IMR-90 (cell line): ENCODE measurements around the gene CAST. TPM values are rescaled to one million over a fixed set of nuclear protein-coding genes. Genes with fewer than 3 reads are reported as not detected.

Experiments
- ATAC-seq: fragments of 200-7000 bp; cut with Tn5 transposase; 2 replicates; pipeline ENCODE4 v1.9.1; 2020; ENCODE audit warnings: low read depth, mild to moderate bottlenecking, moderate library complexity
- BruUV-seq: library from RNA; stranded (reverse); fragments of 400-500 nt; replicated peaks from 2 replicates; lab custom pipeline; 2021; lab: Mats Ljungman, UMichigan
- CTCF ChIA-PET: fragments of 300-600 bp; formaldehyde crosslinking; extraction: SDS; loops from one replicate; lab custom pipeline; 2021; ENCODE audit warnings: antibody characterized with exemption; lab: Yijun Ruan, JAX
- POLR2A ChIA-PET: fragments of 300-600 bp; sonication (Branson Sonifier 250); formaldehyde crosslinking; loops from one replicate; lab custom pipeline; 2022; ENCODE audit warnings: antibody characterized with exemption; ENCODE audit not compliant: unreplicated experiment; lab: Charles Lee
- DNase-seq: peaks from one replicate; pipeline ENCODE4 v3.0.0; 2013
- H2AFZ ChIP-seq: replicated peaks from 2 replicates; pipeline ENCODE3; 2013; ENCODE audit warnings: low read length, mild to moderate bottlenecking; ENCODE audit not compliant: poor library complexity
- H2AK5ac ChIP-seq: 2 replicates; pipeline ENCODE4 v1.6.1; 2013; ENCODE audit warnings: low read depth, low read length, inconsistent platforms
- H2AK9ac ChIP-seq: replicated peaks from 2 replicates; pipeline ENCODE3; 2013; ENCODE audit warnings: mild to moderate bottlenecking, low read depth, low read length, moderate library complexity; ENCODE audit not compliant: poor library complexity
- H2BK120ac ChIP-seq: 2 replicates; pipeline ENCODE4 v1.6.1; 2013; ENCODE audit warnings: low read depth, low read length, inconsistent platforms
- H2BK15ac ChIP-seq: 3 replicates; pipeline ENCODE4 v1.6.1; 2013; ENCODE audit warnings: low read depth, low read length, inconsistent platforms
- H2BK20ac ChIP-seq: 2 replicates; pipeline ENCODE4 v1.6.1; 2013; ENCODE audit warnings: low read depth, mild to moderate bottlenecking, inconsistent platforms, low read length, moderate library complexity
- H2BK5ac ChIP-seq: 2 replicates; pipeline ENCODE4 v1.6.1; 2013; ENCODE audit warnings: mild to moderate bottlenecking, low read depth, low read length, inconsistent platforms; ENCODE audit not compliant: poor library complexity, severe bottlenecking
- H3K14ac ChIP-seq: replicated peaks from 2 replicates; pipeline ENCODE4 v1.6.1; 2013; ENCODE audit warnings: low read depth, low read length, inconsistent platforms
- H3K18ac ChIP-seq: 2 replicates; pipeline ENCODE4 v1.6.1; 2013; ENCODE audit warnings: low read depth, low read length, control low read depth
- H3K23ac ChIP-seq: 2 replicates; pipeline ENCODE4 v1.6.1; 2013; ENCODE audit warnings: low read depth, low read length, inconsistent platforms
- H3K27ac ChIP-seq: 2 replicates; pipeline ENCODE4 v1.5.1; 2013; ENCODE audit warnings: mild to moderate bottlenecking, control low read depth, low read length; ENCODE audit not compliant: insufficient read depth
- H3K27me3 ChIP-seq: 2 replicates; pipeline ENCODE4 v1.6.1; 2013; ENCODE audit warnings: low read length; ENCODE audit not compliant: control insufficient read depth, insufficient read depth
- H3K36me3 ChIP-seq: 2 replicates; pipeline ENCODE4 v1.6.1; 2013; ENCODE audit warnings: low read length, mixed read lengths; ENCODE audit not compliant: control insufficient read depth, insufficient read depth
- H3K4ac ChIP-seq: 2 replicates; pipeline ENCODE4 v1.6.1; 2013; ENCODE audit warnings: low read depth, low read length, inconsistent platforms
- H3K4me1 ChIP-seq: 2 replicates; pipeline ENCODE4 v1.6.1; 2013; ENCODE audit warnings: low read length, mixed read lengths; ENCODE audit not compliant: control insufficient read depth, insufficient read depth
- H3K4me2 ChIP-seq: 2 replicates; pipeline ENCODE4 v1.6.1; 2013; ENCODE audit warnings: low read depth, mild to moderate bottlenecking, control low read depth, low read length, moderate library complexity
- H3K4me3 ChIP-seq: 2 replicates; pipeline ENCODE4 v1.5.1; 2013; ENCODE audit warnings: low read depth, mild to moderate bottlenecking, control low read depth, low read length, moderate library complexity; ENCODE audit not compliant: insufficient read depth
- H3K56ac ChIP-seq: 2 replicates; pipeline ENCODE4 v1.6.1; 2013; ENCODE audit warnings: low read length, inconsistent platforms; ENCODE audit not compliant: insufficient read depth; ENCODE audit errors: extremely low read depth
- H3K79me1 ChIP-seq, 2 experiments: 2 replicates each; pipeline ENCODE4 v1.6.1; 2013; ENCODE audit warnings: low read length in 2 of 2, inconsistent platforms in 1 of 2, low read depth in 1 of 2
- H3K9ac ChIP-seq: 2 replicates; pipeline ENCODE4 v1.6.1; 2013; ENCODE audit warnings: low read depth, low read length, control low read depth
- H3K9me1 ChIP-seq: 2 replicates; pipeline ENCODE4 v1.6.1; 2013; ENCODE audit warnings: low read length, inconsistent platforms; ENCODE audit not compliant: insufficient read depth
- H3K9me3 ChIP-seq: 2 replicates; pipeline ENCODE4 v1.6.1; 2013; ENCODE audit warnings: low read length; ENCODE audit not compliant: control insufficient read depth, insufficient read depth
- H4K20me1 ChIP-seq: 2 replicates; pipeline ENCODE4 v1.6.1; 2013; ENCODE audit warnings: low read length, inconsistent platforms; ENCODE audit not compliant: insufficient read depth
- H4K5ac ChIP-seq: 2 replicates; pipeline ENCODE4 v1.6.1; 2013; ENCODE audit warnings: mild to moderate bottlenecking, low read depth, low read length, control low read depth
- H4K8ac ChIP-seq, 2 experiments: 2 replicates each; pipeline ENCODE4 v1.6.1; 2013; ENCODE audit warnings: low read depth in 2 of 2, low read length in 2 of 2, control low read depth in 1 of 2, inconsistent platforms in 1 of 2
- H4K91ac ChIP-seq: 2 replicates; pipeline ENCODE4 v1.6.1; 2013; ENCODE audit warnings: low read depth, low read length, inconsistent platforms; ENCODE audit not compliant: insufficient read depth
- BHLHE40 ChIP-seq: fragments of 150-350 bp; IDR thresholded peaks from 2 replicates; pipeline ENCODE4 v1.6.1; 2016; ENCODE audit warnings: mild to moderate bottlenecking, low read depth, low read length
- FOS ChIP-seq: fragments of 150-350 bp; IDR thresholded peaks from 2 replicates; pipeline ENCODE4 v1.6.1; 2016; ENCODE audit warnings: low read depth, low read length
- MAFK ChIP-seq: IDR thresholded peaks from 2 replicates; pipeline ENCODE4 v1.6.1; 2012; ENCODE audit warnings: low read depth, low read length, improper control_type of control experiment
- MAZ ChIP-seq: IDR thresholded peaks from 2 replicates; pipeline ENCODE4 v1.6.1; 2012; ENCODE audit warnings: low read depth, mild to moderate bottlenecking, low read length, improper control_type of control experiment, moderate library complexity, borderline replicate concordance
- POLR2A ChIP-seq: IDR thresholded peaks from 2 replicates; pipeline ENCODE4 v1.6.1; 2012; ENCODE audit warnings: mild to moderate bottlenecking, low read depth, low read length
- RAD21 ChIP-seq: IDR thresholded peaks from 2 replicates; pipeline ENCODE4 v1.6.1; 2012; ENCODE audit warnings: low read length, improper control_type of control experiment
- RCOR1 ChIP-seq: IDR thresholded peaks from 2 replicates; pipeline ENCODE4 v1.6.1; 2012; ENCODE audit warnings: mild to moderate bottlenecking, low read length, improper control_type of control experiment; ENCODE audit not compliant: insufficient replicate concordance
- SMC3 ChIP-seq: fragments of 150-350 bp; IDR thresholded peaks from 2 replicates; pipeline ENCODE4 v1.6.1; 2016; ENCODE audit warnings: low read depth, mild to moderate bottlenecking, antibody characterized with exemption, low read length, moderate library complexity
- WGBS, 2 experiments: methylation state at CpG; one replicate each; pipeline versions ENCODE4 v1.1.5 to v1.1.7; 2013; ENCODE audit warnings: missing lambda C conversion rate in 2 of 2; ENCODE audit not compliant: insufficient read length in 1 of 2; ENCODE audit errors: extremely low coverage in 2 of 2; 5-methylcytosine and 5-hydroxymethylcytosine counted together
- dilution Hi-C: fragments of 300-500 bp; cut with HindIII; formaldehyde crosslinking; loops from one replicate; pipeline ENCODE4 v1.14.3; 2018; ENCODE audit warnings: low sequenced_read_pairs; ENCODE audit not compliant: unreplicated experiment
- in situ Hi-C: fragments of 300-500 bp; cut with MboI; formaldehyde crosslinking; loops from 3 replicates; pipeline ENCODE4 v1.14.3; 2019; ENCODE audit warnings: low sequenced_read_pairs, inconsistent platforms, mixed read lengths
- intact Hi-C: fragments of 100-400 bp; cut with micrococcal nuclease; formaldehyde crosslinking; loops from 2 replicates; pipeline ENCODE4 v1.10.0; 2022
- polyA plus RNA-seq, 3 experiments: library from polyadenylated mRNA; depleted of rRNA; stranded (reverse); fragments of >200 nt; gene quantifications; 2 replicates each; pipeline ENCODE4 v1.2.3, GENCODE V29; 2012; ENCODE audit warnings: low replicate concordance in 1 of 3
- total RNA-seq: library from RNA; depleted of rRNA; stranded (reverse); fragments of >200 nt; gene quantifications from 2 replicates; pipeline ENCODE4 v1.2.3, GENCODE V29; 2012
- TF ChIP-seq, protein P1 (sequence below): fragments of 150-350 bp; IDR thresholded peaks from 2 replicates; pipeline ENCODE4 v1.6.1; 2017; ENCODE audit warnings: mild to moderate bottlenecking, antibody characterized with exemption, low read length, low read depth
- TF ChIP-seq, protein P2 (sequence below): conservative IDR thresholded peaks from 2 replicates; pipeline ENCODE4 v1.5.1; 2012; ENCODE audit warnings: mild to moderate bottlenecking, low read depth, low read length, improper control_type of control experiment

CAST gene
- total and polyA plus RNA-seq, 2 of the 4 experiments (the other 2 are of a cell fraction), result 91.3 to 128 TPM

DNA sequence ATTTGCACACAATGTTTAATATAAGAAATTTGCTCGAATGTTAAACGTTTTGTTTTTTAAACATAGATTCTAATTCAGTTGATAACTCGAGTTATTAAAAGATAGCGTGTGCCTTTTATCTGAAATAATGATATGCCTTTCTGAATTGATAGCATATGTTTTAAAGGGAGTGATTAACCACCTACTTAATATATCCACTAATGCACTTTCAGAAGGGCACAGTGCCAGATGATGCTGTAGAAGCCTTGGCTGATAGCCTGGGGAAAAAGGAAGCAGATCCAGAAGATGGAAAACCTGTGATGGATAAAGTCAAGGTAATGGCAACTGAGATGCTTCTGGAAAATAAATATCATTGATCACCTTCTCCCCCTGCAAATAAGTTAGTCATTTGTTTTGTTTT is 91.7 kb downstream of the CAST start:
- Histone ChIP-seq H3K9me1 (no peaks in the 10 kb centered on the region), H3K56ac (no peak overlapping the region), H3K14ac (no peak overlapping the region), H4K8ac (no peak overlapping the region), H2BK120ac (no peak overlapping the region), H2BK15ac (no peak overlapping the region), H2AK5ac (no peak overlapping the region), H3K23ac (no peak overlapping the region), H2BK20ac (no peak overlapping the region), H3K18ac (no peak overlapping the region), H3K4ac (no peak overlapping the region), H3K36me3 (peaks cover 54% of the 10 kb centered on the region), H2AFZ (no peak overlapping the region), H3K9me3 (no peaks in the 10 kb centered on the region), H3K4me1 (peaks cover 1% of the 10 kb centered on the region), H2AK9ac (no peak overlapping the region), H3K4me3 (no peak overlapping the region), H3K4me2 (no peak overlapping the region), H3K79me1 (peaks cover 7 to 20% of the 10 kb centered on the region in 2 experiments; a peak in 3 of 4 replicates), H4K5ac (no peak overlapping the region), H4K20me1 (no peaks in the 10 kb centered on the region), H3K9ac (no peak overlapping the region), H3K27ac (no peak overlapping the region), H2BK5ac (no peak overlapping the region), H3K27me3 (no peaks in the 10 kb centered on the region), H4K91ac (no peak overlapping the region)
- no CpG with 5 or more reads among the region's 4 CpGs for WGBS, 2 experiments
- TF ChIP-seq, protein P1, sequence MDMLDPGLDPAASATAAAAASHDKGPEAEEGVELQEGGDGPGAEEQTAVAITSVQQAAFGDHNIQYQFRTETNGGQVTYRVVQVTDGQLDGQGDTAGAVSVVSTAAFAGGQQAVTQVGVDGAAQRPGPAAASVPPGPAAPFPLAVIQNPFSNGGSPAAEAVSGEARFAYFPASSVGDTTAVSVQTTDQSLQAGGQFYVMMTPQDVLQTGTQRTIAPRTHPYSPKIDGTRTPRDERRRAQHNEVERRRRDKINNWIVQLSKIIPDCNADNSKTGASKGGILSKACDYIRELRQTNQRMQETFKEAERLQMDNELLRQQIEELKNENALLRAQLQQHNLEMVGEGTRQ, result no peak
- TF ChIP-seq BHLHE40, result no peak
- TF ChIP-seq POLR2A, result no peak
- no peak for TF ChIP-seq FOS
- no peak for TF ChIP-seq MAZ
- no peak for TF ChIP-seq MAFK
- no peak for TF ChIP-seq SMC3
- TF ChIP-seq RCOR1, result no peak
- TF ChIP-seq, protein P2, sequence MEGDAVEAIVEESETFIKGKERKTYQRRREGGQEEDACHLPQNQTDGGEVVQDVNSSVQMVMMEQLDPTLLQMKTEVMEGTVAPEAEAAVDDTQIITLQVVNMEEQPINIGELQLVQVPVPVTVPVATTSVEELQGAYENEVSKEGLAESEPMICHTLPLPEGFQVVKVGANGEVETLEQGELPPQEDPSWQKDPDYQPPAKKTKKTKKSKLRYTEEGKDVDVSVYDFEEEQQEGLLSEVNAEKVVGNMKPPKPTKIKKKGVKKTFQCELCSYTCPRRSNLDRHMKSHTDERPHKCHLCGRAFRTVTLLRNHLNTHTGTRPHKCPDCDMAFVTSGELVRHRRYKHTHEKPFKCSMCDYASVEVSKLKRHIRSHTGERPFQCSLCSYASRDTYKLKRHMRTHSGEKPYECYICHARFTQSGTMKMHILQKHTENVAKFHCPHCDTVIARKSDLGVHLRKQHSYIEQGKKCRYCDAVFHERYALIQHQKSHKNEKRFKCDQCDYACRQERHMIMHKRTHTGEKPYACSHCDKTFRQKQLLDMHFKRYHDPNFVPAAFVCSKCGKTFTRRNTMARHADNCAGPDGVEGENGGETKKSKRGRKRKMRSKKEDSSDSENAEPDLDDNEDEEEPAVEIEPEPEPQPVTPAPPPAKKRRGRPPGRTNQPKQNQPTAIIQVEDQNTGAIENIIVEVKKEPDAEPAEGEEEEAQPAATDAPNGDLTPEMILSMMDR, result no peak
- no peak for TF ChIP-seq RAD21
- in situ Hi-C loops, result loop anchor here (5.0 kb wide), 1 partner anchor 408 kb away; no protein-coding TSS in a partner anchor
- DNase-seq, result no peak
- no TSS peak for BruUV-seq
- no peak for ATAC-seq
- POLR2A ChIA-PET, result no interaction called here
- intact Hi-C loops, result loop anchor here (2.0 to 10.0 kb wide), 3 partner anchors 142 to 241 kb away; no protein-coding TSS in a partner anchor
- CTCF ChIA-PET, result interaction anchor here (0.6 kb wide), 1 partner anchor 188 kb away, joined by 3 read pairs; no protein-coding TSS in a partner anchor
- dilution Hi-C loops, result no loop called here
